Skeletal muscle satellite cell (primary cell): Measurements from ENCODE around the gene ZFR.
"Not testable (repeated sequence)": the region's sequence is repeated elsewhere in the genome, so short reads cannot be mapped to it uniquely, and the experiment has no call there.

ENCODE experiments used
- H3K27me3 ChIP-seq: 2 replicates; pipeline ENCODE4 v1.7.0; 2013; ENCODE audit warnings: low read length; ENCODE audit not compliant: control insufficient read depth, insufficient read depth
- H3K36me3 ChIP-seq: 2 replicates; pipeline ENCODE4 v1.7.0; 2013; ENCODE audit warnings: mild to moderate bottlenecking, control low read depth, low read length; ENCODE audit not compliant: insufficient read depth
- H3K4me1 ChIP-seq: 2 replicates; pipeline ENCODE4 v1.7.0; 2013; ENCODE audit warnings: low read length; ENCODE audit not compliant: control insufficient read depth, insufficient read depth
- H3K4me2 ChIP-seq: 2 replicates; pipeline ENCODE4 v1.7.0; 2013; ENCODE audit warnings: mild to moderate bottlenecking, low read length
- H3K4me3 ChIP-seq: 2 replicates; pipeline ENCODE4 v1.7.0; 2013; ENCODE audit warnings: low read length
- H3K9ac ChIP-seq: 2 replicates; pipeline ENCODE4 v1.7.0; 2013; ENCODE audit warnings: mild to moderate bottlenecking, low read depth, low read length, moderate library complexity
- H3K9me3 ChIP-seq: replicated peaks from 2 replicates; pipeline ENCODE4 v1.7.0; 2013; ENCODE audit warnings: mild to moderate bottlenecking, control low read depth, low read length

The ZFR gene

GRCh38 chr5:32473072-32473471 lies 28.5 kb upstream of the ZFR start:
- Histone ChIP-seq H3K9me3 (no peaks in the 10 kb centered on the region), H3K36me3 (no peaks in the 10 kb centered on the region), H3K4me1 (no peaks in the 10 kb centered on the region), H3K4me3 (no peak overlapping the region), H3K27me3 (peaks cover 15% of the 10 kb centered on the region), H3K9ac (no peak overlapping the region), H3K4me2 (no peak overlapping the region)

DNA sequence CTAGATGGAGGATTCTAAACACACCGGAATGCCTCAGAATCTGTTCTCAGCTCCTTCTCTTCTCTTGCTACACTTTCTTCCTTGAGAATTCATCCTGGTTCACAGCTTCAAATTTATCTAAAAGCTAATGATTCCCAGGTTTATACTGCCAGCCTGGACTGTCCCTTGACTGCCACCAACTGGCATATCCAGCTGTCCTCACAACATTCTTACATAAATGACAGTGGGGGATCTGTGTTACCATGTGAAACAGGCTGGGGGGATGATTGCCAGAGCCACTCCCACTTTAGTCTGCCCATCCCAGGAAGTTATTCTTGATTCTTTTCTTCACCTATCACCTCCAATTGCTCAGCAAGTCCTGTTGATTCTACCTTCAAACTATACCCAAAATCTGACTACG lies 27.2 kb upstream of the ZFR start:
- Histone ChIP-seq H3K4me2 (no peak overlapping the region), H3K27me3 (peaks cover 16% of the 10 kb centered on the region), H3K9me3 (no peaks in the 10 kb centered on the region), H3K4me3 (no peak overlapping the region), H3K36me3 (no peaks in the 10 kb centered on the region), H3K4me1 (no peaks in the 10 kb centered on the region), H3K9ac (no peak overlapping the region)

DNA sequence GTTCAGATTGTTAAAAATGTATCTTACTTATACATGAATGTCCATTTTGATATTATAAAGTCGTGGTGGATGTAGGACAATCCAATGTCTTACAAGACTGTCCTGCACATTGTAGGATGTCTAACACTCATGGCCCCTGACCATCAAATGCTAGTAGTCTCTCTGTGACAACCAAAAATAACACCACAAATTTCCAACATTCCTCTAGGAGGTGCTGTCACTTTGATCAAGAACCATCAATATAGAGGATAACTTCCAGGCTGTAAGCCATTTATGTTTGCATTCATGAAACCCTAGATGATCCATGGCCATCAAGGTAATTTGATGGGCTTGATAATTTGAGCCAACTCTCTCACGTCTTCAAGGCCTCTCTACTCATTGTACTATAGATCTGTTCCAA lies 20.5 kb upstream of the ZFR start:
- no peaks in the 10 kb centered on the region for H3K4me1 ChIP-seq
- H3K27me3 ChIP-seq, result peaks cover 16% of the 10 kb centered on the region
- no peaks in the 10 kb centered on the region for H3K36me3 ChIP-seq
- no peaks in the 10 kb centered on the region for H3K9me3 ChIP-seq
- H3K4me3 ChIP-seq, result no peak overlapping the region
- no peak overlapping the region for H3K4me2 ChIP-seq
- H3K9ac ChIP-seq, result no peak overlapping the region

DNA sequence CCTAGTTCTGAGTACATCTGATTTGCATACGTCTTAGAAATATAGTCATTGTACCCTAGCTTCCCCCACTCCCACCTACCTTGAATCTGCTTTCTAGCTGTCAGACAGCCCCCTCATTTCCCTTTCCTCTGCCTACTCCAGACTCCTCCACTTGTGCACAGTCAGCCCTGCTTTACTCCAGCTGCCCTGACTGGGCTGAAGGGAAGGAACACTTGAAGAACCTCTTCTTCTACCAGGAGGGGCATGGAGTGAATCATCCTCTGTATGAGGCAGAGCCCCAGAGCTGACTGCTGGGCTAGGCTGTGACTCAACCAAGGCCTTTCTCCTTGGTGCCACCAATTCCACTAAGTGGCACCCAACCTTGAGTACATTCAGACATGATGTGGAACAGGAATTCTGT lies 18.1 kb upstream of the ZFR start:
- Histone ChIP-seq H3K27me3 (peaks cover 5% of the 10 kb centered on the region), H3K9me3 (no peaks in the 10 kb centered on the region), H3K4me2 (no peak overlapping the region), H3K4me1 (no peaks in the 10 kb centered on the region), H3K9ac (no peak overlapping the region), H3K36me3 (no peaks in the 10 kb centered on the region), H3K4me3 (no peak overlapping the region)

GRCh38 chr5:32461441-32462120 lies 17.0 kb upstream of the ZFR start:
- Histone ChIP-seq H3K4me3 (no peak overlapping the region), H3K9ac (no peak overlapping the region), H3K27me3 (peaks cover 10% of the 10 kb centered on the region), H3K36me3 (no peaks in the 10 kb centered on the region), H3K9me3 (no peaks in the 10 kb centered on the region), H3K4me1 (no peaks in the 10 kb centered on the region), H3K4me2 (no peak overlapping the region)

- H3K36me3 ChIP-seq, result no peaks in the 10 kb centered on the region
- H3K9ac ChIP-seq, result no peak overlapping the region
- H3K4me1 ChIP-seq, result no peaks in the 10 kb centered on the region
- no peak overlapping the region for H3K4me3 ChIP-seq
- H3K4me2 ChIP-seq, result no peak overlapping the region
- H3K27me3 ChIP-seq, result peaks cover 14% of the 10 kb centered on the region
- H3K9me3 ChIP-seq, result no peaks in the 10 kb centered on the region
These were observed 16.2 kb upstream of the ZFR start for GRCh38 chr5:32460702-32461101.

DNA sequence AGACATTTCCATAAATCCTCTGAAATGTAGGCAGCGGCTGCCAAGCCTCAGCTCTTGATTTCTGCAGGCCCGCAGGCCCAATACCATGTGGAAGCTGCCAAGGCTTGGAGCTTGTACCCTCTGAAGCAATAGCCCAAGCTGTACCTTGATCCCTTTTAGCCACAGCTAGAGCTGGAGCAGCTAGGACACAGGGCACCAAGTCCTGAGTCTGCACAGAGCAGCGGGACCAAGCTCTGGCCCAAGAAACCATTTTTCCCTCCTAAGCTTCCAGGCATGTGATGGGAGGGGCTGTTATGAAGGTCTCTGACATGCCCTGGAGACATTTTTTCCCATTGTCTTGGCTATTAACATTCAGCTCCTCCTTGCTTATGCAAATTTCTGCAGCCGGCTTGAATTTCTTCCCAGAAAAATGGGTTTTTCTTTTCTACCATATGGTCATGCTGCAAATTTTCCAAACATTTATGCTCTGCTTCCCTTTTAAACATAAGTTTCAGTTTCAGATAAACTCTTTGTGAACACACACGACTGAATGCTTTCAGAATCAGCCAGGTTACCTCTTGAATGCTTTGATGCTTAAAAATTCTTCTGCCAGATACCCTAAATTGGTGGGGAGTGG lies 14.4 kb upstream of the ZFR start:
- no peak overlapping the region for H3K9ac ChIP-seq
- H3K4me3 ChIP-seq, result no peak overlapping the region
- H3K9me3 ChIP-seq, result no peaks in the 10 kb centered on the region
- peaks cover 26% of the 10 kb centered on the region for H3K27me3 ChIP-seq
- no peaks in the 10 kb centered on the region for H3K36me3 ChIP-seq
- H3K4me2 ChIP-seq, result no peak overlapping the region
- H3K4me1 ChIP-seq, result no peaks in the 10 kb centered on the region

DNA sequence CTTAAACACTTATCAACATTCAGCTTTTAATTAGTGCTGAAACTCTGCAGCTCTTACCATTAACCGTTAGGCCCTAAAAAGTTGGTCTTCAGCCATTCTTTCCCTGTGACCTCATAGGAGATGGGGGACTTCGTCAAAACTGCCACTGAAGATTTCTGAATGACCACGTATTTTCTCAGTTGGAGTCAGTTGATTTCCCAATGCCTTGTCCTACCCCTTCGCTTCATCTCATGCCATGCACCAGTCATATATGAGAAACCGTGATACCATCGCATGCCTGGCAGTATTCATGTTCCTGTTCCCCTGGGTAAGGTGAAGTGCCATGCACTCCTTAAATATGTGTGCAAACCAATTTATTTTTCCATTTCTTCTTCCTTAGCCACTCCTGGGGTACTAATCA lies 10.8 kb upstream of the ZFR start:
- H3K4me3 ChIP-seq, result no peak overlapping the region
- no peak overlapping the region for H3K4me2 ChIP-seq
- peaks cover 5% of the 10 kb centered on the region for H3K4me1 ChIP-seq

DNA sequence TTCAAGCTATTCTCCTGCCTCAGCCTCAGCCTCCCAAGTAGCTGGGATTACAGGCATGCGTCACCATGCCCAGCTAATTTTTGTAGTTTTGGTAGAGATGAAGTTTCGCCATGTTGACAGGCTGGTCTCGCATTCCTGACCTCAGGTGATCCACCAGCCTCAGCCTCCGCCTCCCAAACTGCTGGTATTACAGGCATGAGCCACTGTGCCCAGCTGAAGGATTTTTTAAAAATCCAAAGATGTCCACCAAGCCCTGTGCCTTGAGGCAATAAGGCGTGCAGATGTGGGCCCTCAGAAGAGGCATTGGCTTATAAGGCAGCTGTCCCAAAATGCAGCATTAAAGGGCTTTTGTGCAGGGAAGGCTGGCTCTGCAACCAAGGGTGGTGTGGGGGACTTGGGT lies 10.3 kb upstream of the ZFR start:
- Histone ChIP-seq H3K4me1 (peaks cover 5% of the 10 kb centered on the region), H3K9me3 (no peaks in the 10 kb centered on the region), H3K4me3 (no peak overlapping the region), H3K36me3 (no peaks in the 10 kb centered on the region), H3K9ac (no peak overlapping the region), H3K27me3 (peaks cover 31% of the 10 kb centered on the region), H3K4me2 (no peak overlapping the region)

More for the DNA sequence above, 10.8 kb upstream of the ZFR start:
- Histone ChIP-seq H3K36me3 (no peaks in the 10 kb centered on the region), H3K9ac (no peak overlapping the region), H3K27me3 (peaks cover 31% of the 10 kb centered on the region), H3K9me3 (no peaks in the 10 kb centered on the region)

DNA sequence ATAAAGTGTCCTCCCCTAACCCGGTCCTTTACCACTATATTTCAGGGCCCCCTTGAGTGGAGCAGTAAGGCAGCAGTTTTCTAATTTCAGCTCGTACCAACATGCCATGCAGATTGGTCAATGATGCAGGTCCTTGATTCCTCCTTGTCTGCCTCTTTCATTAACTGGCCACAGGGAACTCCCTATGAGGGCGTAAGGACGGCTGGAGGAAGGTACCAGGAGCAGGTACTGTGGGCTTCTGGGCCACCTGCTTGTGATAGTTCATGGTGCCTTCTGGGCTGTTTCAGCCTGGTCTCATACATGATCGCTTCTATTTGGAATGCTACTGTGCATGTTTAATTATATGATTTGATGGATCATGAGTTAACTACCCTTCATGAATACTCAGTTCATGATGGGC lies 9.4 kb upstream of the ZFR start:
- Histone ChIP-seq H3K9me3 (no peaks in the 10 kb centered on the region), H3K4me1 (peaks cover 5% of the 10 kb centered on the region), H3K4me3 (no peak overlapping the region), H3K27me3 (peaks cover 30% of the 10 kb centered on the region), H3K36me3 (no peaks in the 10 kb centered on the region), H3K9ac (no peak overlapping the region), H3K4me2 (no peak overlapping the region)

- not testable (repeated sequence) for H3K4me3 ChIP-seq, H3K36me3 ChIP-seq
- peaks cover 25% of the 10 kb centered on the region for H3K27me3 ChIP-seq
These were observed 7.8 kb upstream of the ZFR start for GRCh38 chr5:32452316-32452715.

DNA sequence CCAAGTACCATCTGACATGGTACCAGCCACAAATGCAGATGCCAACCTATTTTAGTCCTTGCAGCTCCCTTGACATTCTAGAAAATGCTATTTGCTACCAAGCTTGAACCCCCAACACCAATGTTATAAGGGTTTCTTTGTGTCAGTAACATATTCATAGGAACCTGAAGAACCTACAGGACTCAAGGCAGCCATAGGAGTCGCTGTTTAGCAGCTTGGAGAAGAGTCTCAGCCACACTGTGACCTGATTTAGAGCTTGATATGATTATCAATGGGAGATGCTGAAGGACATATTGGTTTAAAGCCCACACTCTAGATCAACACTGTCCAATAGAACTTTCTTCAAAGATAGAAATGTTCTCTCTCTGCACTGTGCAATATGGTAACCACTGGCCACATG lies 6.4 kb upstream of the ZFR start:
- H3K27me3 ChIP-seq, result peaks cover 18% of the 10 kb centered on the region
- no peaks in the 10 kb centered on the region for H3K36me3 ChIP-seq
- no peak overlapping the region for H3K4me2 ChIP-seq
- H3K9me3 ChIP-seq, result no peaks in the 10 kb centered on the region
- no peak overlapping the region for H3K4me3 ChIP-seq
- H3K9ac ChIP-seq, result no peak overlapping the region
- peaks cover 5% of the 10 kb centered on the region for H3K4me1 ChIP-seq

More at GRCh38 chr5:32452316-32452715, 7.8 kb upstream of the ZFR start:
- H3K4me2 ChIP-seq, H3K9me3 ChIP-seq, H3K9ac ChIP-seq, H3K4me1 ChIP-seq: not testable (repeated sequence)
